Cardiac fibroblast (primary cell): ENCODE results near the gene SIK3.

ENCODE experiments used
- DNase-seq, 2 donors: peaks; one replicate each; pipeline versions ENCODE4 v3.0.0 to v3.0.0-alpha.2; 2010; ENCODE audit warnings: low read depth in 2 of 2
- H3K4me3 ChIP-seq, 2 donors: replicated peaks in 1 of 2; 1 replicate in 1 of 2; 2 replicates in 1 of 2; pipeline ENCODE4 v1.5.1; 2011; ENCODE audit warnings: low read depth in 2 of 2, low read length in 2 of 2, mild to moderate bottlenecking in 2 of 2, moderate library complexity in 1 of 2
- TF ChIP-seq, protein P1 (sequence below): IDR thresholded peaks from one replicate; pipeline ENCODE4 v1.5.1; 2011; ENCODE audit warnings: low read depth, mild to moderate bottlenecking, low read length, inconsistent platforms

SIK3 gene

DNA sequence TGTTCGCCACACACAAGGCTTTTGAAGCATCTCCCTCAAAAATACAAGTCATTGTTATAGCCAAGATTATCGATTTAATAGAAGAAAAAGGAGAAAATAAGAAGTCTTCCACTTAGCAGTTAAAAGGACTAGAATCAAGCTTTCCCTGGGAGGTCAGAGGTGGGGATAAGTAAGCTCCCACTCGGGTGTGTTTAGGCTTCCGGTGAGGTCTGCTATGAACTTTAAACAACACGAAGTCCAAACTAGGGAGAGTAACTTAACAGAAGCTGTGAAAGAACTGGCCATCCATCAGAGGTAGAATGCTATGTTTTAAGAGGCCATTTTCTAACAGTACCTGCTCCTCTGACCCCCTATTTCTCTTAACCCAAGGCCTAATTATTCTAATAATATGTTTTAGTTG, 169.4 kb downstream of the SIK3 start:
- H3K4me3 ChIP-seq: no peak overlapping the region
- TF ChIP-seq, protein P1, sequence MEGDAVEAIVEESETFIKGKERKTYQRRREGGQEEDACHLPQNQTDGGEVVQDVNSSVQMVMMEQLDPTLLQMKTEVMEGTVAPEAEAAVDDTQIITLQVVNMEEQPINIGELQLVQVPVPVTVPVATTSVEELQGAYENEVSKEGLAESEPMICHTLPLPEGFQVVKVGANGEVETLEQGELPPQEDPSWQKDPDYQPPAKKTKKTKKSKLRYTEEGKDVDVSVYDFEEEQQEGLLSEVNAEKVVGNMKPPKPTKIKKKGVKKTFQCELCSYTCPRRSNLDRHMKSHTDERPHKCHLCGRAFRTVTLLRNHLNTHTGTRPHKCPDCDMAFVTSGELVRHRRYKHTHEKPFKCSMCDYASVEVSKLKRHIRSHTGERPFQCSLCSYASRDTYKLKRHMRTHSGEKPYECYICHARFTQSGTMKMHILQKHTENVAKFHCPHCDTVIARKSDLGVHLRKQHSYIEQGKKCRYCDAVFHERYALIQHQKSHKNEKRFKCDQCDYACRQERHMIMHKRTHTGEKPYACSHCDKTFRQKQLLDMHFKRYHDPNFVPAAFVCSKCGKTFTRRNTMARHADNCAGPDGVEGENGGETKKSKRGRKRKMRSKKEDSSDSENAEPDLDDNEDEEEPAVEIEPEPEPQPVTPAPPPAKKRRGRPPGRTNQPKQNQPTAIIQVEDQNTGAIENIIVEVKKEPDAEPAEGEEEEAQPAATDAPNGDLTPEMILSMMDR: no peak
- peak in 1 of 2 donors; percentile 20 for DNase-seq

- DNase-seq: peak in 1 of 2 donors; percentile 13
- TF ChIP-seq, protein P1: no peak
- no peak overlapping the region for H3K4me3 ChIP-seq
Measured at GRCh38 chr11:116928102-116928777, 170.0 kb downstream of the SIK3 start.

GRCh38 chr11:116927163-116927974, 170.9 kb downstream of the SIK3 start:
- DNase-seq: no peak
- TF ChIP-seq, protein P1: peak; percentile 49

GRCh38 chr11:116925050-116925449, 173.2 kb downstream of the SIK3 start:
- TF ChIP-seq, protein P1: no peak
- no peak overlapping the region for H3K4me3 ChIP-seq
- no peak for DNase-seq

More at GRCh38 chr11:116927163-116927974, 170.9 kb downstream of the SIK3 start:
- no peak overlapping the region for H3K4me3 ChIP-seq

GRCh38 chr11:116918925-116919655, 179.1 kb downstream of the SIK3 start:
- TF ChIP-seq, protein P1: no peak
- no peak for DNase-seq
- H3K4me3 ChIP-seq: no peak overlapping the region

DNA sequence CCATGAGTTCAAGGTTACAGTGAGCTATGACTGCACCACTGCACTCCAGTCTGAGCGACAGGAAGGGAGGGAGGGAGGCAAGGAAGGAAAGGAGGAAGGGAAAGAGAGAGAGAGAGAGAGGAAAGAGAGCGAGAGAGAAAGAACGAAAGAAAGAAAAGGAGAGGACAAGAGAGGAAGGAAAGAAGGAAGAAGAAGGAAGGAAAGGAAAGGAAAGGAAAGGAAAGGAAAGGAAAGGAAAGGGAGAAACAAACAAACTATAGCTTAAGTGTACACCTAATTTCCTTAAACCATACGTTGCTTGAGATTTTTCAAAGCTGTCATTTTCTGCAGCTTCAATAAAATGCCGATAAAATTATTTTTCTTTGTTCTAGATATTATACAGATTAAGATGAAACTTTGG, 180.6 kb downstream of the SIK3 start:
- TF ChIP-seq, protein P1: no peak
- no peak overlapping the region for H3K4me3 ChIP-seq
- DNase-seq: no peak
